Gastroesophageal sphincter (tissue), 4 donors: ENCODE results near the gene UBQLN4. TPM values are rescaled to one million over a fixed set of nuclear protein-coding genes. Genes with fewer than 3 reads are reported as not detected.
A peak's percentile ranks its signal among the peaks of the same experiment; 100 is the strongest.

ENCODE experiments used
- ATAC-seq: fragments of 150-250 bp; one replicate; pipeline ENCODE4 v1.9.1; 2016; ENCODE audit warnings: mild to moderate bottlenecking, moderate library complexity
- H3K27ac ChIP-seq, 4 donors: fragments of 200-600 bp; sonication (generic) in 3 of 4; 1 replicate in 3 of 4; 2 replicates in 1 of 4; pipeline ENCODE4 v1.5.1; 2016 to 2019
- H3K27me3 ChIP-seq: fragments of 200-600 bp; sonication (generic); one replicate; pipeline ENCODE4 v1.5.1; 2019
- H3K36me3 ChIP-seq, 2 donors: fragments of 200-600 bp; sonication (generic); one replicate each; pipeline ENCODE4 v1.5.1; 2019; ENCODE audit warnings: control low read depth in 1 of 2
- H3K4me1 ChIP-seq, 3 donors: fragments of 200-600 bp; sonication (generic); 1 replicate in 2 of 3; 2 replicates in 1 of 3; pipeline ENCODE4 v1.5.1; 2016 to 2019; ENCODE audit warnings: control low read depth in 2 of 3
- H3K4me3 ChIP-seq, 2 donors: fragments of 200-600 bp; sonication (generic); one replicate each; pipeline ENCODE4 v1.5.1; 2019; ENCODE audit warnings: mild to moderate bottlenecking in 1 of 2, moderate library complexity in 1 of 2
- H3K9me3 ChIP-seq, 3 donors: fragments of 200-600 bp; sonication (generic); one replicate each; pipeline ENCODE4 v1.5.1; 2017 to 2019; ENCODE audit warnings: control low read depth in 2 of 3
- CTCF ChIP-seq, 4 experiments: fragments of 200-600 bp in 2 of 4; fragments of 450-650 bp in 2 of 4; sonication (generic) in 1 of 4; IDR thresholded peaks; one replicate each; pipeline ENCODE4 v1.5.1; 2017 to 2019; ENCODE audit warnings: antibody characterized with exemption in 4 of 4, mild to moderate bottlenecking in 2 of 4, moderate library complexity in 2 of 4
- EP300 ChIP-seq: sonication (generic); formaldehyde crosslinking; IDR thresholded peaks from one replicate; pipeline ENCODE4 v1.6.1; 2017; ENCODE audit warnings: antibody characterized with exemption, mild to moderate bottlenecking
- POLR2A ChIP-seq, 2 donors: fragments of 450-650 bp; IDR thresholded peaks; one replicate each; pipeline ENCODE4 v1.6.1; 2017; ENCODE audit warnings: antibody characterized with exemption in 2 of 2, mild to moderate bottlenecking in 2 of 2, moderate library complexity in 1 of 2
- POLR2AphosphoS5 ChIP-seq: sonication (generic); formaldehyde crosslinking; IDR thresholded peaks from one replicate; pipeline ENCODE4 v1.6.1; 2017; ENCODE audit warnings: antibody characterized with exemption
- WGBS, 2 donors: methylation state at CpG; one replicate each; pipeline ENCODE4 v1.1.5; 2018; ENCODE audit warnings: low coverage in 1 of 2; 5-methylcytosine and 5-hydroxymethylcytosine counted together
- total RNA-seq, 4 donors: library from RNA; depleted of rRNA; stranded (reverse); fragments of >200 nt; gene quantifications; one replicate each; pipeline ENCODE4 v1.1.0, GENCODE V29; 2016

UBQLN4 gene
- total RNA-seq, 4 donors from 2014 or later, result 19.6 to 29.6 (median 24.8) TPM

GRCh38 chr1:156099282-156099681 is 45.7 kb upstream of the UBQLN4 start:
- WGBS, 2 donors, result 0% methylated on average over 1 of the region's 3 CpGs; no CpG with 5 or more reads in 1 of the 2 donors
- no peak for ATAC-seq
- no peaks in the 10 kb centered on the region for H3K27me3 ChIP-seq
- peaks cover 7 to 68% (median 48%) of the 10 kb centered on the region in 3 donors for H3K4me1 ChIP-seq
- H3K9me3 ChIP-seq, result no peaks in the 10 kb centered on the region
- TF ChIP-seq CTCF (IDR thresholded peaks at IDR 0.05), result no peak
- TF ChIP-seq EP300, result no peak
- TF ChIP-seq POLR2A (IDR thresholded peaks at IDR 0.05), result no peak
- TF ChIP-seq POLR2AphosphoS5, result no peak
- H3K36me3 ChIP-seq, result no peaks in the 10 kb centered on the region
- peak overlapping the region in 2 of 4 donors; percentile 26 to 88 for H3K27ac ChIP-seq
- no peak overlapping the region for H3K4me3 ChIP-seq

GRCh38 chr1:156098784-156099183 is 45.2 kb upstream of the UBQLN4 start:
- no CpG with 5 or more reads among the region's 2 CpGs for WGBS, 2 donors
- Histone ChIP-seq H3K27ac (peak overlapping the region in 2 of 4 donors; percentile 26 to 88), H3K36me3 (peaks cover 0 to 2% of the 10 kb centered on the region in 2 donors), H3K4me1 (peaks cover 2 to 64% (median 43%) of the 10 kb centered on the region in 3 donors), H3K4me3 (no peak overlapping the region), H3K9me3 (no peaks in the 10 kb centered on the region), H3K27me3 (no peaks in the 10 kb centered on the region)
- no peak for ATAC-seq
- no peak for TF ChIP-seq POLR2AphosphoS5
- TF ChIP-seq CTCF (IDR thresholded peaks at IDR 0.05), result no peak

- WGBS, 2 donors, result 82 to 83% methylated on average over 4 to 7 of the region's 9 CpGs
- no peak for ATAC-seq
Observed at GRCh38 chr1:156097499-156098178, 44.0 kb upstream of the UBQLN4 start.

GRCh38 chr1:156096640-156097391 is 43.2 kb upstream of the UBQLN4 start:
- no peaks in the 10 kb centered on the region for H3K9me3 ChIP-seq
- TF ChIP-seq CTCF (IDR thresholded peaks at IDR 0.05) (peak in 3 of 4 experiments; percentile 98), POLR2AphosphoS5 (peak; percentile 51), EP300 (no peak), POLR2A (IDR thresholded peaks at IDR 0.05) (no peak)
- H3K4me1 ChIP-seq, result peaks cover 0 to 44% (median 23%) of the 10 kb centered on the region in 3 donors
- WGBS, 2 donors, result 30 to 43% methylated on average over 3 to 4 of the region's 14 CpGs
- no peak overlapping the region for H3K4me3 ChIP-seq
- peaks cover 0 to 3% of the 10 kb centered on the region in 2 donors for H3K36me3 ChIP-seq
- ATAC-seq, result peak; percentile 94
- H3K27me3 ChIP-seq, result no peaks in the 10 kb centered on the region
- peak overlapping the region; percentile 52 to 88 (median 81) for H3K27ac ChIP-seq

More at GRCh38 chr1:156097499-156098178, 44.0 kb upstream of the UBQLN4 start:
- H3K27ac ChIP-seq, result peak overlapping the region in 3 of 4 donors; percentile 81 to 88 (median 81)
- TF ChIP-seq EP300, result no peak
- TF ChIP-seq CTCF (IDR thresholded peaks at IDR 0.05), result no peak
- no peak for TF ChIP-seq POLR2A (IDR thresholded peaks at IDR 0.05)
- no peak for TF ChIP-seq POLR2AphosphoS5
- H3K36me3 ChIP-seq, result peaks cover 0 to 3% of the 10 kb centered on the region in 2 donors
- H3K4me1 ChIP-seq, result peaks cover 0 to 52% (median 31%) of the 10 kb centered on the region in 3 donors
- no peak overlapping the region for H3K4me3 ChIP-seq
- no peaks in the 10 kb centered on the region for H3K9me3 ChIP-seq
- no peaks in the 10 kb centered on the region for H3K27me3 ChIP-seq
